NCI-H2107 (cell line): ENCODE measurements around the gene RNF207.

Experiments
- DNase-seq: peaks from one replicate; lab custom pipeline; 2025; lab: John Stamatoyannopoulos, UW

The RNF207 gene

GRCh38 chr1:6249739-6250689, 44.1 kb downstream of the RNF207 start:
- DNase-seq, result no peak

DNA sequence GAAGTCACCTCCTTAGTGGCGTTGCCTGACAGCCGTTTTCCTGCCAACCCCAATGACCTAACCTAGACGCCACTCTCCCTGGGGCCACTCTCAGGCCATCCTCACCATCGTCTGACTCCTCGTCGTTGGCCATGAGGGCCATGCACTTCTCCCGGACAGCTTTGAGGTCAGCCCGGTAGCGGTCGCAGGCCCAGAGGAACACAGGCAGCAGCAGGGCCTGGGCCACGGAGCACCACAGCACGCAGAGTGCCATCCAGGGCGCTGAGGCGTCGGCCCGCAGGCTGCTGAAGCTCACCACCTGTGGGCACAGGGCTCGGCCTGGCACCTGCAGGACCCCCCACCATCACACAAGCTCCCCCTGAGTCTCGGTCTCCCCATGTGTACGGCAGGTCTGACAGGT, 45.3 kb downstream of the RNF207 start:
- DNase-seq, result no peak

- no peak for DNase-seq
Observed at GRCh38 chr1:6251681-6252373, 45.9 kb downstream of the RNF207 start.

DNA sequence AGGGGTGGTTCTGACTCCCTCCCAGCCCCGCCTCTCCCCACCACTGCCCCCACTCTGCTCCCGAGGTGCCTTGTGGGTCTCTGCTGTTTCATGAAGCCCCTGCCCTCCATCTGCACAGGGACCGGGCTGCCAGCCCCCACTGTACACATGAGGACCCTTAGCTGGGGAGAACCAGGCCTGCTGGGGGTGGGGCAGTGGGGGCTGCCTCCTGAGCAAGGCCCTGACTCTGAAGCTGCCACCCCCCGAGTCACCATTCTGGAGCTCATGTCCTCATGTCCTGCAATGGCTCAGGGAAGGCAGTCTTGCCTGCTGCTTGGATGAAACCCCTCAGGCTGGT, 46.4 kb downstream of the RNF207 start:
- no peak for DNase-seq

DNA sequence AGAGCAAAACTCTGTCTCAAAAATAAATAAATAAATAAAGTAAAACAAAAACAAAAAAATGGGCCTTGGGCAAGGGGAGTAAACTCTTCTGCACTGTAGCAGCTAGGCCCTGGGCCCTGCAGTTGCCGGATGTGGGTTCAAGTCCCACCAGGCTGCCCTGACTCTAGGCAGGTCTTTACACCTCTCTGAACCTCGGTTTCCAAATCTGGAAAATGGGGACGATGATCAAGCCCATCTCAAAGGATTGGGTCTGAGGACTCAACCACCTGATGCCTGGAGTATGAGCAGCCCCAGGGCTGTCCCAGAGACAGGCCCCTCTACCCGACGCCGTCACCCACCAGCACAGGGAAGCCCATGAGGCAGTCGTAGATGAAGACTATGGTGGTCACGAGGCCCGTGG, 47.5 kb downstream of the RNF207 start:
- no peak for DNase-seq

DNA sequence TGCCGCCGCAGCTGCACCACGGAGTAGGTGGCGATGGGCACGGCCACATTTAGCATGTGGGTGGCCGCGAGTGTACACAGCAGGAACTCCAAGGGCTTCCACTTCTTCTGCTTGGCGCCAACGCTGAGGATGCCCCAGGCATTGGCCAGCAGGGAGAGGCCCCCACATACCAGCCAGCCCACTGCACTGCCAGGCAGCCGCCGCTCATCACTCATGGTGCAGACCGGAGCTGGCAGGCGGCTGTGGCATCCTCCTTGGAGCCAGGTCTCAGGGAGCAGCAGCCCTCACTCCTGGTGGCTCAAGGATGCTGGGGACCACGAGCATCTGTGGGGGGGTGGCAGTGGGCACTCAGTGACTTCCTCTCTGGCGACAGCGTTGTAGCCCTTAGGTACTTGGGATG, 48.8 kb downstream of the RNF207 start:
- DNase-seq, result no peak

GRCh38 chr1:6256645-6257044, 50.7 kb downstream of the RNF207 start:
- no peak for DNase-seq

GRCh38 chr1:6257541-6258069, 51.7 kb downstream of the RNF207 start:
- DNase-seq, result no peak

GRCh38 chr1:6258675-6259074, 52.8 kb downstream of the RNF207 start:
- no peak for DNase-seq

DNA sequence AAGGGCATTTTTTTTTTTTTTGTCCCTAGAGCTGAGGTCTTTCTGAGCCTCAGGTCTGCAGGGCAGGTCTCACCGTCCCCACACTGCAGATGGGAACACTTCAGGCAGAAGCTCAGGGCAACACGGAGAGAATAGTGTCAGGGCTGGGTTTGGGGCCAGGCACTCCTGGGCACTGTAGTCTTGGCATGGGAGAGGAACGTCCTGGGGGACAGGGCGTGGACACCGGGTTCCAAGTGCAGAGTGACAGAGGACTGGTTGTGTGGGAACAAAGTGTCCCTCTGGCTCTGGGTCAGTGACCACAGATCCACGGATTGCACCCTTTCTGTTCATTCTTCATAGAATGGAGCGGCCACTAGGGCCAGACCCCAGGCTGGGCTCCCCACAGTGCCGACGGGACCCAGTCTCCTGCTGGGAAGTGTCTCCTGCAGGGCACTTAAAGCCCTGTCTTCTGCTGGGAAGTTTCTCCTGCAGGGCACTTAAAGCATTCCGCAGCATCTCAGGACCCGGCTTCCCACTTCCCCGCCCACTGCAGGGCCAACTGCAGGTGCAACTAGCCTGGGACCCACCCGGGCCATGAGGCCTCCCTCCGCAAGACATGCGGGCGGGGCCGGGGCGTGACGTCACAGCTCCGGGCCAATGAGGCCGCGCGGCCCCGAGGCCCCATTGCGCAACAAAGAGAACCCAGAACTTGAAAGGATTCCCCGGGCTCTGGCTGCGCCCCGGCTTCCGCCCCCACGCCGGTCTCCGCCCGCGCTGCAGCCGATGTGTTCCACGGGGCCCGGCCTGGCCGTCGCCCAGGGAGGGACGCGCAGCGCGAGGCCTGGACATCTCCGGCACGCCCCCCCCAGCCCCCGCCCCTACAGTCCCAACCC, 53.8 kb downstream of the RNF207 start:
- no peak for DNase-seq

DNA sequence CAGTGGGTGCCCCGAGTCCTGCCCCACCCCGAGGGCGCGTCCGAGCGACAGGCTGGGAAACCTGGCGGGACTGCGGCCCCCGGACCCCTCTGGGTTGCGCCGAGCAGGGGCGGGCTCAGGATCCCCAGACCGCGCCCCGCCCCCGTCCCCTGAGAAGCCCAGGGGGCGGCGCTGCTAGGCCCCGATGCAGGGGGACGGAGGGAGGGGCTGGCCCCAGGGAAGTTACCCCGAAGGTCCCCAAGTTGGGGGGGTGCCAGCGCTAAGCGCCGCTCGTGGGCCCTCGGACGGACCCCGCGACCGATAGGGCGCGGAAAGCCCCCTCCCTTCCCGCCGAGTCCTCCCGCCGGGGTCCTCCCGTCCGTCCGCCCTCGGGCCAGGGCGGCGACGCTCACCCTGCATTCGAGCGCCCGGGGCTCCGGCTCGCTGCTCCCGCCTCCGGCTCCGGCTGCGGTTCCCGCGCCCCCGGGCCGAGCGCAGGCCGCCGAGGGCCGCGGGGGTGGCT, 54.6 kb downstream of the RNF207 start:
- DNase-seq, result no peak

DNA sequence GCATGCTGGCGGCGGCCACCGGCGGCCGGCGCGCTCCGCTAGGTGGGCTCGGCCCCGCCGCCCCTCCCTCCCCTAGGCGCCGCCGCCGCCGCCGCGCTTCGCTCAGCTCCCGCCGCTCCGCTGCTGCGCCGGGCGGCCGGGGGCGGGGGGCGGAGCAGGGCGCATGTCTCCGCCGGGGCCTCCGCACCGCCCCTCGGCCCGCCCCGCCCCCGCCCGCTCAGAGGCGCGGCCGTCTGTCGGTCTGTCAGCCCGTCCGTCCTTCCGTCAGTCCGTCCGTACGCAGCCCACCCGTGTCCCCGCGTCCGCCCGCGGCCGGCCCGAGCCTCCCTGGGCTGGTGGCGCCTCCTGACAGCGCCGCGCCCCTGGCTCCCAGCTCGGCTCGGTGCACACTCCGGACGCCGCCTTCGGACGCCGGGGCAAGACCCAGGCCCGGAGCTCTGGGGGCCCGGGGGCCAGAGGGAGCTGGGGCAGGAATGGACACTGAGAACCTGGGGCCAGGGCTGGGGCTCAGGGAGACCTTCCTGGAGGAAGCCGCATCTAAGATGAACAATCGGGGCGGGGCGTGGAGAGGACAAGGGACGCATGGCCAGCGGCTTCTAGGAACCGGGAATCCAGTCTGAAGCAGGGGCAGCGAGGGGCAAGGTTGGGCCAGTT, 55.2 kb downstream of the RNF207 start, which contains the start of gene GPR153:
GPR153 (minus strand) TSS at position 138 of the 654 bp plus-strand sequence. CDS start 6,193 bp downstream, outside the sequence.
- no peak for DNase-seq

DNA sequence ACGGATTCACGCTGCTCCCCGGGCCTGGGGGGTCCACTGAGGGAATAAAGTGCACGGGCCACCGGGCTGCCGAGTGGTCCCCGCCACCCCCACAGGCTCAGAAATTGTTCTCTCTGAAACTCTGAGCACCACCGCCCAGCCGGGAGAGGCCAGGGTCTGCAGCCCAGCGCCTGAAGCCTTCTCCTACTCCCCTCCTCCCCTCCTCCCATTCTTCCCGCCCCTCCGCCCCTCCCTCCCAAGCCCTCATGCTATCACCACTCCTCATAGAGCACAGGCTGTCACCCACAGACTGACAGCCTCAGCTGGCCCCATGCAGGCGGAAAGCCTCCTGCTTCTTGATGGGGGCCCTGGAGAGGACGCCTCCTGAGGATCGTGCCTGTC, 55.7 kb downstream of the RNF207 start:
- DNase-seq, result no peak

GRCh38 chr1:6262555-6263420, 56.9 kb downstream of the RNF207 start:
- no peak for DNase-seq

DNA sequence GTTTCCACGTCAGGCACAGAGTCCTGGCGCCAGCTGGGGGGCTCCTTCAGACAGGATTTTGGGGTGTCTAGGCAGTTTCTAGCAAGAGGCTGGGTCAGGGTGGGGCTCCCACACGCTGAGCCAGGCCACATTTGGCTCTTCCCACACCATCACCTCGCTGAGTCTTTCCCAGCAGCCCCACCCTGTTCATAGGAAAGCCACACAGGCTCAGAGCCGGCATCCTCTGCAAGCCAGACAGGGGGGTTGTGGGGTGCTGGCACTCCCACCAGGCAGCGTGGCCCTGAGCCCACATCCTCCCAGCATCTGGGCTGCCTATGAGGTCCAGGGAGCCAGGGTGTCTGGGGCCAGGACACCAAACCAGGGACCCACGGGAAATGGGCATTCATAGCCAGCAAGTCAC, 57.8 kb downstream of the RNF207 start:
- DNase-seq, result no peak

DNA sequence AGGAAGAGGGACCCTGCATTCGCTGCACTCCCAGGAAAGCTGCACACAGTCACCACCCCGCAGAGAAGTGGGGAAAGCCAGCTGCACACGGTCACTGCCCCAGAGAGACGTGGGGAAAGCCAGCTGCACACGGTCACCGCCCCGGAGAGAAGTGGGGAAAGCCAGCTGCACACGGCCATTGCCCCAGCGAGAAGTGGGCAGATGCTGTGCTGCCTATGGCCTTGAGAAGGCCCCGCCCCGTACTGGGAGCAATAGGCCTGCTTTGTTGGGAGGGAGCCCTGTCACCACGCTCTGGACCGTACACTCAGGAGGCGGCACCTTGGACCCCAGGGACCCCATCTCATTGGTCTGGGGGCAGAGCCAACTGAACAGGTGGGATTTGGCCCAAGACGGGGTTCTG, 59.2 kb downstream of the RNF207 start:
- no peak for DNase-seq

DNA sequence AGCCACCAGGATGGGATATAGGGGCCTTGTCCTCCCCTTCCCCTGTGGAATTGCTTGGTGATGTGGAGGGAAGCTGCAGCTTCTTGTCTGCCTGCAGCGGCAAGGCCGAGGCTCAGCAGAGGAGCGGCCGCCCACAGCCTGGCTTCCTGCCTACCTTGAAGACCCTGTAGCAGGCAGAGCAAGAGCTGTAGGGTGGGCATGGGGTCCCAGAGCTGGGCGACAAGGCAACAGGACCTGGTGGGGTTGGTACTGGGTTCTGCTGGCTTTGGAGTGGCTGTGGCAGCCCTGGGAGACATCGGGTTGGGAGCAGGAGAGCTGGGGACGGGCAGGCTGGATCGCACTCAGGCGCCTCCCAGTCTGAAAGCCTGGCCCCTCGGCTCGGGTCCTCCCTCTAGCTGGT, 60.7 kb downstream of the RNF207 start:
- DNase-seq, result no peak

DNA sequence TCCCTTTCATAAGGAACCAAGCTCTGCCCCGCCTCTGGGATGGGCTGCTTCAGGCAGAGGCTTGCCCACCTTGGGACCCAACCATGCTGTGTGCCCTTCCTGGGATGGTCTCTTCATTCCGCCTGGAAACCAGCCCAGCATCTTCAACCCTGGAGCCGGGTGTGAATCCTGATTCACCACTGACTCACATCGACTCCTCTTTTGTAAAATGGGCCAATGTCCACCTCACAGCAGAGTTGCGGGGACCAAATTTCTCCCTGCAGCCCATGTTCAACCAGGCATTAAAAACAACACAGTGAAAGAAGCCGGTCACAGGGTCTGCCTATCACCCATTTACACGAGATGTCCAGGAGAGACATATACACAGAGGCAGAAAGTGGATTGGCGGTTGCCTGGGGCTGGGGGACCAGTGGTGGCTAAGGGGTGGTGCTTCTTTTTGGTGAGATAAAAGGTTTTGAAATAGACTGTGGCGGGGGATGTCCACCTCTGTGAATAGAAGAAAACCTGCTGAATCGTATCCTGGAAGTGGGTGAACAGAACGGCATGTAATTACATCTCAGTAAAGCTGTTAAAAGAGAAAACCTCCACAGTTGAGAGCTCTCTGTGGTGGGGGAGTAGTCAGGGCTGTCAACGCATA, 61.9 kb downstream of the RNF207 start:
- no peak for DNase-seq

DNA sequence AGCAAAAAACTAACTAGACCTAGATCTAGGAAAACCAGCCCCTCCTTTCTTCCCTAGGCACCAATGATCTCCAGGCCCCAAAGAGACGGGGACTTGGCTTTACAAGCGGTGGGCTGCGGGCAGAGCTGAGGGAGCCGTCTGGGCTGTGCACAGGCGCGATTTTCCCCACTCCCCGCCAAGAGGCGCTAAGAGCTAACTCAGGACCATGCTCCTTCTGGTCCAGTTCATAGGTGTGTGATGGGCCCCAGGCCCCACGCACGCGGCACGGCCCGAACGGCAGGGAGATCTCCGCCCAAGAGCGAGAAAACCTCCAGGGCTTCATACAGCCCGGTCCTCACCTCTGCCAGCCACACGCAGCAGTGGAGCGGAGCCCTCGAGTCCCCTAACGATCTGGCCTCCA, 62.5 kb downstream of the RNF207 start:
- no peak for DNase-seq

DNA sequence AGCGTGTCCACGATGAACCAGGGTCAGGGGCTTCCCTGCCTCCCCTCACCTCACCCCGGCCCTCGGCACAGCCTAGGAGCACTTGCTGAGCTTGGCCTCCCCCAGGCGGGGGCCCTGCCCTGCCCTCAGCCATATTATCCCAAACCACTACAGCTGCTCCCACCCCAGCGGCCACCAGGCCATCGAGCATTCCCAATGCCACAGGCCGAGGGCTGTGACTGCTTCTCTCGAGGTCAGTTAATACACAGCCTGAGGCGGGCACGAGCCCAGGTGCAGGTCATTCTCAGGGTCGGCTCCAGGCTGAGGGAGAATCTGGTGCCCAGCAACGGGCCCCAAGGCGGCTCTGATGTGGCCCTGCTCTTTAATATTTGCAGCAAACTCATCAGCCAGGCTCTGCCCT, 63.4 kb downstream of the RNF207 start:
- no peak for DNase-seq
